Epithelial cell of proximal tubule (primary cell): ENCODE measurements around the gene GPR42. TPM values are rescaled to one million over a fixed set of nuclear protein-coding genes. Genes with fewer than 3 reads are reported as not detected.
"Not testable (repeated sequence)": the region's sequence is repeated elsewhere in the genome, so short reads cannot be mapped to it uniquely, and the experiment has no call there.

Experiments
- DNase-seq: peaks from one replicate; pipeline ENCODE4 v3.0.0-alpha.2; 2011; ENCODE audit warnings: low read depth
- H3K4me3 ChIP-seq: 2 replicates; pipeline ENCODE4 v1.5.1; 2011; ENCODE audit warnings: low read depth, mild to moderate bottlenecking, low read length
- total RNA-seq: library from RNA; depleted of rRNA; stranded (reverse); fragments of >200 nt; gene quantifications from 2 replicates; pipeline ENCODE4 v1.2.3, GENCODE V29; 2015
- TF ChIP-seq, protein P1 (sequence below): conservative IDR thresholded peaks from 2 replicates; pipeline ENCODE4 v1.5.1; 2012; ENCODE audit warnings: low read depth, mild to moderate bottlenecking, low read length

Gene GPR42
- total RNA-seq, 1 donor from 2014 or later = not detected

DNA sequence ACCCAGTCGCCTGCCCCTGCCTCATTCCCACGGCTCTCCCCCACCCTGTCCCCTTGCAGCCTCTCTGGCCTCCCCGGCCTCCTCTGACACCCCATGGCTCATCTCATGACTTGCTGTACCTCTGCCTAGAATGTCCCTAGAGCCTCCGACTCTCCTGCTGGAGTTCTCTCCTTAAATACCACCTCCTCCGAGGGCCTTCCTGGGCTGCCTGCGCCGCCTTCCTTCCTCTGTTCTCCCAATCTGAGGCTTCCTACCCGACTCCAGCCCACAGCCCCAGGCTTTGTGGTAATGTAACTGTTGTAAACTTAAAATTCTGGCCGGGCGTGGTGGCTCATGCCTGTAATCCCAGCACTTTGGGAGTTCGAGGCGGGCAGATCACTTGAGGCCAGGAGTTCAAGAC, 27.7 kb downstream of the GPR42 start:
- DNase-seq = no peak
- TF ChIP-seq, protein P1, sequence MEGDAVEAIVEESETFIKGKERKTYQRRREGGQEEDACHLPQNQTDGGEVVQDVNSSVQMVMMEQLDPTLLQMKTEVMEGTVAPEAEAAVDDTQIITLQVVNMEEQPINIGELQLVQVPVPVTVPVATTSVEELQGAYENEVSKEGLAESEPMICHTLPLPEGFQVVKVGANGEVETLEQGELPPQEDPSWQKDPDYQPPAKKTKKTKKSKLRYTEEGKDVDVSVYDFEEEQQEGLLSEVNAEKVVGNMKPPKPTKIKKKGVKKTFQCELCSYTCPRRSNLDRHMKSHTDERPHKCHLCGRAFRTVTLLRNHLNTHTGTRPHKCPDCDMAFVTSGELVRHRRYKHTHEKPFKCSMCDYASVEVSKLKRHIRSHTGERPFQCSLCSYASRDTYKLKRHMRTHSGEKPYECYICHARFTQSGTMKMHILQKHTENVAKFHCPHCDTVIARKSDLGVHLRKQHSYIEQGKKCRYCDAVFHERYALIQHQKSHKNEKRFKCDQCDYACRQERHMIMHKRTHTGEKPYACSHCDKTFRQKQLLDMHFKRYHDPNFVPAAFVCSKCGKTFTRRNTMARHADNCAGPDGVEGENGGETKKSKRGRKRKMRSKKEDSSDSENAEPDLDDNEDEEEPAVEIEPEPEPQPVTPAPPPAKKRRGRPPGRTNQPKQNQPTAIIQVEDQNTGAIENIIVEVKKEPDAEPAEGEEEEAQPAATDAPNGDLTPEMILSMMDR = no peak
- H3K4me3 ChIP-seq = no peak overlapping the region

DNA sequence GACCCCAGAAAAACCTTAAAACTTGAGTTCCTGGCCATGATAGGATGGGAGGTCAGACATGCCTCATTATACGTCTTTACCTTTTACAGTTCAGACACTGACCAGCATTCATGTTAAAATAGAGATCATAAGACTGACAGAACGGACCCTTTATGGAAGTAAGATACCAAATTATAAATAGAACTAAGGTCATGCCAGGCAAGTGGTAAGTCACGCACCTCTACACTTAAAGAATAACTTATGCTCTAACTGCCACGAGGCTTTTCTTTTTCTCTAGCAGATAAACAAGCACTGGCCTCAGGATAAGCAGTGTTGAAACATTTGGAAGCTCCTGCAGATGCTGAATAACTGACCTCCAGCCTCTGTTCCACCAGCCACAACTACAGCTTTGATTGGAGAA, 28.4 kb downstream of the GPR42 start:
- TF ChIP-seq, protein P1 = no peak
- DNase-seq = no peak
- no peak overlapping the region for H3K4me3 ChIP-seq

DNA sequence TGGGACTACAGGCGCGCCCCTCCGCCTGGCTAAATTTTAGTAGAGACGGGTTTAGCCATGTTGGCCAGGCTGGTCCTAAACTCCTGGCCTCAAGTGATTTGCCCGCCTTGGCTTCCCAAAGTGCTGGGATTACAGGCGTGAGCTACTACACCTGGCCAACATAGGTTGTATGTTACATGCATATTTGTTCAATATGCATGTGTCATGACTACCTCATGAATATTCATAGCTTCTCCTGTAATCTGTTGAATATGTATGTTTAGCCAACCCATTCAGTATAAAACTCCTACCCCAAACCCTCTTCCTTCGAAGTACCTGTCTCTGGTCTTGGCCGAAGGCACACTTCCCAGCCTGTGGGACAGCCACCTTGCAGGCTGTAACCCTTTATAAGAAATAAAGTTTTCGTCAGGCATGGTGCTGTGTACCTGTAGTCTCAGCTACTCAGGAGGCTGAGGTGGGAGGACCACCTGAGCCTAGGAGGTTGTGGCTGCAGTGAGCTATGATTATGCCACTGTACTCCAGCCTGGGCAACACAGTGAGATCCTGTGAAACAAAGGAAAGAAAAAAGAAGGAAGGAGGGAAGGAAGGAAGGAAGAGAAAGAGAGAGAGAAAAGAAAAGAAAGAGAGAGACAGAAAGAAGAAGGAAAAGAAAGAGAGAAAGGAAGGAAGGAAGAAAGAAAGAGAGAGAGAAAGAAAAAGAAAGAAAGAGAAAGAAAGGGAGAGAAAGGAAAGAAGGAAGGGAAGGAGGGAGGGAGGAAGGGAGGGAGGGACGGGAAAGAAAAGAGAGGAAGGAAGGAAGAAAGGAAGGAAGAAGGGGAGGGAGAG, 29.3 kb downstream of the GPR42 start:
- TF ChIP-seq, protein P1 = no peak
- DNase-seq = no peak
- no peak overlapping the region for H3K4me3 ChIP-seq

DNA sequence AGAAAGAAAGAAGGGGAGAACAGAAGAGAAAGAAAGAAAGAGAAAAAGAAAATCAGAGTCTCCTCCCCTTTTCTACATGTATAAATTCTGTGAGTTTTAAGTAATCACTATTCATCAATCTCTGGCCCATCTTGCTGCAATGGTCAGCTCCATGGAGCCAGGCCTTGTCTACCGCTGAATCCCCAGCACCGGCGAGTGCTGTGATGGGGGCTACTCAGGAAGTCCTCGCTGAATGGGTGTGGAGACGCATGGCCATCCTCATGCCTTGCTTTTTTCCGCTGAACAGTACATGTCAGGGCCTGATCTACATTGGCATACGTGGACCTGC, 29.9 kb downstream of the GPR42 start:
- TF ChIP-seq, protein P1 = no peak
- no peak for DNase-seq
- no peak overlapping the region for H3K4me3 ChIP-seq

DNA sequence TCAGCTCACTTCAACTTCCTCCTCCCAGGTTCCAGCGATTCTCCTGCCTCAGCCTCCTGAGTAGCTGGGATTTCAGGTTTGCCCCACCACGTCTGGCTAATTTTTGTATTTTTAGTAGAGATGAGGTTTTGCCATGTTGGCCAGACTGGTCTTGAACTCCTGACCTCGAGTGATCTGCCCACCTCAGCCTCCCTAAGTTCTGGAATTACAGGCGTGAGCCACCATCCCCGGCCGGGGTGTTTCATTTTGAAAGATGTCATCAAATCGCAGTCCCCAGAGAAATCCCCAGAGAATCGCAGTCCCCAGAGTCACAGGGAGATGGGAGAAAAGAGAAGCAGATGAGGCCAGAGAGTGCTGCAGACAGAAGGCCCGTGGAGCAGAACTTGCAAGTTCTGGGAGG, 30.5 kb downstream of the GPR42 start:
- not testable (repeated sequence) for DNase-seq, H3K4me3 ChIP-seq

DNA sequence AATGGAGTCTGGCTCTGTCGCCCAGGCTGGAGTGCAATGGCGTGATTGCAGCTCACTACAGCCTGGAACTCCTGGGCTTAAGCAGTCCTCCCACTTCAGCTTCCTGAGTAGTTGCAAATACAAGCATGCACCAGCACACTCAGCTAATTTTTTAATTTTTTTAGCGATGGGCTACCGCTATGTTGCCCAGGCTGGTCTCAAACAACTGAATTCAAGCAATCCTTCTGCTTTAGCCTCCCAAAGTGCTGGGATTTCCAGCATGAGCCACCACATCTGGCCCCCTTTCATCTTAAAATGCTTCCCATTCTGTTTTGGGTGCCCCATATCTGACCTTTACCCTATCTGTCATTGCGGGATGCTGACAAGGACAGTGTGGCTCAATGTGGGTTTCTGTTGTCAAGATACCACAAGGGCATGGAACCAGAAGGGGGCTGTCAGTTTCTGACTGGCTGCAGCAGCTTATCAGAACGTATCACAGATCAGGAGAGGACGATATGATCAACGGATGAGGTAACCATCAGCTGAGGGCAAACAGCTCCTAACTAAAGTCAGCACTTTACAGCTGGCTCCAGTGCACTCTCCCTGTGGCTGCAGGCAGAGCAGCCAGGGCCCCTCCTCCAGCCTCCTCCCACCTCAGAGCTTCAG, 32.4 kb downstream of the GPR42 start:
- DNase-seq = no peak
- H3K4me3 ChIP-seq = no peak overlapping the region
- TF ChIP-seq, protein P1 = no peak

DNA sequence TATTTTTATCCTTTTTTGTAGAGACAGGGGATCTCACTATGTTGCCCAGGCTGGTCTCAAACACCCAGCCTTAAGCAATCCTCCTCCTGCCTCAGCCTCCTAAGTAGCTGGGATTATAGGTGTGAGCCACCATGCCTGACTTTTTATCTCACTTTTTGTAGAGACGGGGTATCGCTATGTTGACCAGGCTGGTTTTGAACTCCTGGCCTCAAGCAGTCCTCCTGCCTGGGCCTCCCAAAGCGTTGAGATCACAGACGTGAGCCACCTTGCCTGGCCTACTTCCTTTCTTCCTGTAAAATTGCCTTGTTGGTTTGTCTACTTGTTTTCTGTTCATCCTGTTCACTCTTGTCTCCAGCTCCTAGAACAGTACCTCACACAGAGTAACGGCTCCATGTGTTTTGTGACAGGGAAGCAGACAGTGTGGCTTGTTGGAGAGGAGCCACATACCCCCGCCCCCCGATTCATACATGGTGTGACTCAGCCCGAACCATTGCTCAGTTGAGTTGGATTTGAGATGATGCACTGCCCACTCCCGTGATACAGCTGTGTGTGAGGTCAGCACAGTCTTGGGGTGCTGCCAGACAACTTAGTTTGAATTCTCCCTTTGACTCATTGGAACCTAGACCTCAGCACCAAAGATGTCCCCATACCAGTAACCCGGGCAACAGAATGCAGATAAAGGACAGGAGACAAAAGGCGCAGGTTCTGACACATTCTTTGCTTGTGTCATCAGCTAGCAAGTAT, 34.2 kb downstream of the GPR42 start:
- TF ChIP-seq, protein P1 = no peak
- H3K4me3 ChIP-seq = no peak overlapping the region
- no peak for DNase-seq
